ENCODE data around the gene LRRN3.

The LRRN3 gene

GRCh38 chr7:111104710-111105109 is 13.8 kb downstream of the LRRN3 start:
- no peak overlapping the region for H3K27ac ChIP-seq (ENCODE audit: low read length)
- H3K27me3 ChIP-seq (ENCODE audit: control insufficient read depth in 1 of 2, insufficient read depth in 2 of 2, low read length in 2 of 2): no peaks in the 10 kb centered on the region
- H3K4me1 ChIP-seq (ENCODE audit: control insufficient read depth, insufficient read depth, low read length): no peaks in the 10 kb centered on the region
- H3K9me3 ChIP-seq (ENCODE audit: control insufficient read depth in 2 of 2, low read length in 2 of 2): no peaks in the 10 kb centered on the region
- no peak overlapping the region for H3K4me3 ChIP-seq (ENCODE audit: low read length in 2 of 2)
- no peak overlapping the region for H3K9ac ChIP-seq (ENCODE audit: low read length in 2 of 2)
- no peaks in the 10 kb centered on the region for H3K36me3 ChIP-seq (ENCODE audit: control insufficient read depth in 2 of 2, insufficient read depth in 2 of 2, low read length in 2 of 2)

- H3K4me3 ChIP-seq (ENCODE audit: low read length in 2 of 2): no peak overlapping the region
- H3K9me3 ChIP-seq (ENCODE audit: control insufficient read depth in 2 of 2, low read length in 2 of 2): no peaks in the 10 kb centered on the region
- no peak overlapping the region for H3K27ac ChIP-seq (ENCODE audit: low read length)
- H3K36me3 ChIP-seq (ENCODE audit: control insufficient read depth in 2 of 2, insufficient read depth in 2 of 2, low read length in 2 of 2): no peaks in the 10 kb centered on the region
- H3K9ac ChIP-seq (ENCODE audit: low read length in 2 of 2): no peak overlapping the region
- no peaks in the 10 kb centered on the region for H3K27me3 ChIP-seq (ENCODE audit: control insufficient read depth in 1 of 2, insufficient read depth in 2 of 2, low read length in 2 of 2)
- H3K4me1 ChIP-seq (ENCODE audit: control insufficient read depth, insufficient read depth, low read length): no peaks in the 10 kb centered on the region
Measured at GRCh38 chr7:111105269-111105668, 14.3 kb downstream of the LRRN3 start.

- Histone ChIP-seq H3K4me1 (ENCODE audit: control insufficient read depth, insufficient read depth, low read length) (no peaks in the 10 kb centered on the region), H3K27me3 (ENCODE audit: control insufficient read depth in 1 of 2, insufficient read depth in 2 of 2, low read length in 2 of 2) (no peaks in the 10 kb centered on the region), H3K36me3 (ENCODE audit: control insufficient read depth in 2 of 2, insufficient read depth in 2 of 2, low read length in 2 of 2) (no peaks in the 10 kb centered on the region), H3K27ac (ENCODE audit: low read length) (no peak overlapping the region), H3K4me3 (ENCODE audit: low read length in 2 of 2) (no peak overlapping the region), H3K9ac (ENCODE audit: low read length in 2 of 2) (no peak overlapping the region), H3K9me3 (ENCODE audit: control insufficient read depth in 2 of 2, low read length in 2 of 2) (no peaks in the 10 kb centered on the region)
Measured at GRCh38 chr7:111107579-111107978, 16.7 kb downstream of the LRRN3 start.

GRCh38 chr7:111108000-111108399 is 17.1 kb downstream of the LRRN3 start:
- Histone ChIP-seq H3K27me3 (ENCODE audit: control insufficient read depth in 1 of 2, insufficient read depth in 2 of 2, low read length in 2 of 2) (no peaks in the 10 kb centered on the region), H3K36me3 (ENCODE audit: control insufficient read depth in 2 of 2, insufficient read depth in 2 of 2, low read length in 2 of 2) (no peaks in the 10 kb centered on the region), H3K4me3 (ENCODE audit: low read length in 2 of 2) (no peak overlapping the region), H3K4me1 (ENCODE audit: control insufficient read depth, insufficient read depth, low read length) (no peaks in the 10 kb centered on the region), H3K9me3 (ENCODE audit: control insufficient read depth in 2 of 2, low read length in 2 of 2) (no peaks in the 10 kb centered on the region), H3K27ac (ENCODE audit: low read length) (no peak overlapping the region), H3K9ac (ENCODE audit: low read length in 2 of 2) (no peak overlapping the region)

- Histone ChIP-seq H3K4me1 (ENCODE audit: control insufficient read depth, insufficient read depth, low read length) (no peaks in the 10 kb centered on the region), H3K27me3 (ENCODE audit: control insufficient read depth in 1 of 2, insufficient read depth in 2 of 2, low read length in 2 of 2) (no peaks in the 10 kb centered on the region), H3K4me3 (ENCODE audit: low read length in 2 of 2) (no peak overlapping the region), H3K27ac (ENCODE audit: low read length) (no peak overlapping the region), H3K36me3 (ENCODE audit: control insufficient read depth in 2 of 2, insufficient read depth in 2 of 2, low read length in 2 of 2) (no peaks in the 10 kb centered on the region), H3K9me3 (ENCODE audit: control insufficient read depth in 2 of 2, low read length in 2 of 2) (no peaks in the 10 kb centered on the region), H3K9ac (ENCODE audit: low read length in 2 of 2) (no peak overlapping the region)
Measured at GRCh38 chr7:111108496-111108895, 17.6 kb downstream of the LRRN3 start.

GRCh38 chr7:111112439-111112838 is 21.5 kb downstream of the LRRN3 start:
- Histone ChIP-seq H3K4me1 (ENCODE audit: control insufficient read depth, insufficient read depth, low read length) (no peaks in the 10 kb centered on the region), H3K4me3 (ENCODE audit: low read length in 2 of 2) (no peak overlapping the region), H3K9ac (ENCODE audit: low read length in 2 of 2) (no peak overlapping the region), H3K27me3 (ENCODE audit: control insufficient read depth in 1 of 2, insufficient read depth in 2 of 2, low read length in 2 of 2) (no peaks in the 10 kb centered on the region), H3K27ac (ENCODE audit: low read length) (no peak overlapping the region), H3K9me3 (ENCODE audit: control insufficient read depth in 2 of 2, low read length in 2 of 2) (no peaks in the 10 kb centered on the region), H3K36me3 (ENCODE audit: control insufficient read depth in 2 of 2, insufficient read depth in 2 of 2, low read length in 2 of 2) (no peaks in the 10 kb centered on the region)

GRCh38 chr7:111113263-111114017 is 22.5 kb downstream of the LRRN3 start:
- Histone ChIP-seq H3K36me3 (ENCODE audit: control insufficient read depth in 2 of 2, insufficient read depth in 2 of 2, low read length in 2 of 2) (no peaks in the 10 kb centered on the region), H3K9ac (ENCODE audit: low read length in 2 of 2) (no peak overlapping the region), H3K27me3 (ENCODE audit: control insufficient read depth in 1 of 2, insufficient read depth in 2 of 2, low read length in 2 of 2) (no peaks in the 10 kb centered on the region), H3K9me3 (ENCODE audit: control insufficient read depth in 2 of 2, low read length in 2 of 2) (no peaks in the 10 kb centered on the region), H3K4me3 (ENCODE audit: low read length in 2 of 2) (no peak overlapping the region), H3K4me1 (ENCODE audit: control insufficient read depth, insufficient read depth, low read length) (no peaks in the 10 kb centered on the region), H3K27ac (ENCODE audit: low read length) (no peak overlapping the region)

GRCh38 chr7:111115966-111116365 is 25.0 kb downstream of the LRRN3 start:
- Histone ChIP-seq H3K9ac (ENCODE audit: low read length in 2 of 2) (no peak overlapping the region), H3K27ac (ENCODE audit: low read length) (no peak overlapping the region), H3K4me3 (ENCODE audit: low read length in 2 of 2) (no peak overlapping the region)

GRCh38 chr7:111126987-111127386 is 36.1 kb downstream of the LRRN3 start:
- Histone ChIP-seq H3K27me3 (ENCODE audit: control insufficient read depth in 1 of 2, insufficient read depth in 2 of 2, low read length in 2 of 2) (no peaks in the 10 kb centered on the region), H3K9ac (ENCODE audit: low read length in 2 of 2) (no peak overlapping the region), H3K4me3 (ENCODE audit: low read length in 2 of 2) (no peak overlapping the region), H3K9me3 (ENCODE audit: control insufficient read depth in 2 of 2, low read length in 2 of 2) (no peaks in the 10 kb centered on the region), H3K27ac (ENCODE audit: low read length) (no peak overlapping the region), H3K4me1 (ENCODE audit: control insufficient read depth, insufficient read depth, low read length) (no peaks in the 10 kb centered on the region), H3K36me3 (ENCODE audit: control insufficient read depth in 2 of 2, insufficient read depth in 2 of 2, low read length in 2 of 2) (no peaks in the 10 kb centered on the region)

More at GRCh38 chr7:111115966-111116365, 25.0 kb downstream of the LRRN3 start:
- Histone ChIP-seq H3K4me1 (ENCODE audit: control insufficient read depth, insufficient read depth, low read length) (no peaks in the 10 kb centered on the region), H3K27me3 (ENCODE audit: control insufficient read depth in 1 of 2, insufficient read depth in 2 of 2, low read length in 2 of 2) (no peaks in the 10 kb centered on the region), H3K9me3 (ENCODE audit: control insufficient read depth in 2 of 2, low read length in 2 of 2) (no peaks in the 10 kb centered on the region), H3K36me3 (ENCODE audit: control insufficient read depth in 2 of 2, insufficient read depth in 2 of 2, low read length in 2 of 2) (no peaks in the 10 kb centered on the region)

- H3K27me3 ChIP-seq (ENCODE audit: control insufficient read depth in 1 of 2, insufficient read depth in 2 of 2, low read length in 2 of 2): no peaks in the 10 kb centered on the region
- no peaks in the 10 kb centered on the region for H3K4me1 ChIP-seq (ENCODE audit: control insufficient read depth, insufficient read depth, low read length)
- no peak overlapping the region for H3K27ac ChIP-seq (ENCODE audit: low read length)
- H3K36me3 ChIP-seq (ENCODE audit: control insufficient read depth in 2 of 2, insufficient read depth in 2 of 2, low read length in 2 of 2): no peaks in the 10 kb centered on the region
- H3K9ac ChIP-seq (ENCODE audit: low read length in 2 of 2): no peak overlapping the region
- no peaks in the 10 kb centered on the region for H3K9me3 ChIP-seq (ENCODE audit: control insufficient read depth in 2 of 2, low read length in 2 of 2)
- no peak overlapping the region for H3K4me3 ChIP-seq (ENCODE audit: low read length in 2 of 2)
Measured at GRCh38 chr7:111129435-111129834, 38.5 kb downstream of the LRRN3 start.

GRCh38 chr7:111132833-111133232 is 41.9 kb downstream of the LRRN3 start:
- Histone ChIP-seq H3K27ac (ENCODE audit: low read length) (no peak overlapping the region), H3K9ac (ENCODE audit: low read length in 2 of 2) (no peak overlapping the region), H3K4me3 (ENCODE audit: low read length in 2 of 2) (no peak overlapping the region), H3K9me3 (ENCODE audit: control insufficient read depth in 2 of 2, low read length in 2 of 2) (no peaks in the 10 kb centered on the region), H3K4me1 (ENCODE audit: control insufficient read depth, insufficient read depth, low read length) (no peaks in the 10 kb centered on the region), H3K27me3 (ENCODE audit: control insufficient read depth in 1 of 2, insufficient read depth in 2 of 2, low read length in 2 of 2) (no peaks in the 10 kb centered on the region), H3K36me3 (ENCODE audit: control insufficient read depth in 2 of 2, insufficient read depth in 2 of 2, low read length in 2 of 2) (no peaks in the 10 kb centered on the region)

All from stomach smooth muscle (tissue), 2 donors.